HL-60 (cell line): ENCODE results near the gene CBL.
"Not testable (repeated sequence)": the region's sequence is repeated elsewhere in the genome, so short reads cannot be mapped to it uniquely, and the experiment has no call there.

Experiments used
- CTCF ChIP-seq: IDR thresholded peaks from one replicate; pipeline ENCODE4 v1.5.1; 2011; ENCODE audit warnings: low read length, control low read depth, inconsistent platforms; ENCODE audit not compliant: insufficient read depth
- POLR2AphosphoS5 ChIP-seq: IDR thresholded peaks from 2 replicates; pipeline ENCODE4 v1.6.1; 2012; ENCODE audit warnings: low read depth
- SPI1 ChIP-seq: IDR thresholded peaks from 2 replicates; pipeline ENCODE4 v1.6.1; 2012; ENCODE audit warnings: low read depth, mild to moderate bottlenecking, borderline replicate concordance

DNA sequence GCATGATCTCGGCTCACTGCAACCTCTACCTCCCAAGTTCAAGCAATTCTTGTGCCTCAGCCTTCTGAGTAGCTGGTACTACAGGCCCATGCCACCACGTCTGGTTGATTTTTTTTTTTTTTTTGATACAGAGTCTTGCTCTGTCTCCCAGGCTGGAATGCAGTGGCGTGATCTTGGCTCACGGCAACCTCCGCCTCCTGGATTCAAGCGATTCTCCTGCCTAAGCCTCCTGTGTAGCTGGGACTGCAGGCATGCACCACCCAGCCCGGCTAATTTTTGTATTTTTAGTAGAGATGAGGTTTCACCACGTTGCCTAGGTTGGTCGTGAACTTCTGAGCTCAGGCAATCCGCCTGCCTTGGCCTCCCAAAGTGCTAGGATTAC, 39.1 kb upstream of the CBL start:
- TF ChIP-seq CTCF, SPI1, POLR2AphosphoS5: not testable (repeated sequence)
